ENCODE measurements around the gene KIF6.

KIF6 gene

DNA sequence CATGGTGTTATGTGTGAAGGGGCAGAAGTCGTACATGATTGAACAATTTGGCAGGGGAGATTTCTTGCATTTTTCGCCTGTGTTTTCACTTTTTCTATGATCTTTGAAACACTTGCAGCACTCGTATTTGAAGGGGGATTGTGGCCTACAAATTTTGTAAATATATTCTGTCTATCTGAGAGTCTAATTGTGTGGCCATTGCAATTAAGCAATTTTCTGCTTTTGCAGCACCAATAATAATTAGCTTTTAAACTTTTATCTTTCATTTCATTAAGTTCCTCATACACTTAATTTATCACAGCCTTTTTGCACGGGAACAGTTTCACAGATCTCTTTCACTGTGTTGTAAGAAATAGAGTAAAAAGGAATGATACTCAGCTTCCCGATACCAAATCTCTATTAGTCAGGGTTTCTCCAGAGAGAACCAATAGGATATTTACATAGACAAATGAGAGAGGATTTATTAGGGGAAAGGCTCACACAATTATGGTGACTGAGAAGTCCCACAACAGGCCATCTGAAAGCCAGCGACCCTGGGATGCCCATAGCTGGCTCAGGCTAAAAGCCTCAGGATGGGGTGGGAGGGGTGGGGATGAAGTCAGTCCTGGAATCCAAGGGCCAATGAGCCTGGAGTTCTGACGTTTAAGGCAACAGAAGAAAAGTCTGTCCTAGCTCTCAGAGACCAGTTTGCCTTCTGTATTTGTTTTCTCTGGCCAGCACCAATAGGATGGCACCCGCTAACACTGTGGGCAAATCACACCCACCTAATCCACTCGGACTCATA is 58.3 kb downstream of the KIF6 start:
- TF ChIP-seq, protein P1, sequence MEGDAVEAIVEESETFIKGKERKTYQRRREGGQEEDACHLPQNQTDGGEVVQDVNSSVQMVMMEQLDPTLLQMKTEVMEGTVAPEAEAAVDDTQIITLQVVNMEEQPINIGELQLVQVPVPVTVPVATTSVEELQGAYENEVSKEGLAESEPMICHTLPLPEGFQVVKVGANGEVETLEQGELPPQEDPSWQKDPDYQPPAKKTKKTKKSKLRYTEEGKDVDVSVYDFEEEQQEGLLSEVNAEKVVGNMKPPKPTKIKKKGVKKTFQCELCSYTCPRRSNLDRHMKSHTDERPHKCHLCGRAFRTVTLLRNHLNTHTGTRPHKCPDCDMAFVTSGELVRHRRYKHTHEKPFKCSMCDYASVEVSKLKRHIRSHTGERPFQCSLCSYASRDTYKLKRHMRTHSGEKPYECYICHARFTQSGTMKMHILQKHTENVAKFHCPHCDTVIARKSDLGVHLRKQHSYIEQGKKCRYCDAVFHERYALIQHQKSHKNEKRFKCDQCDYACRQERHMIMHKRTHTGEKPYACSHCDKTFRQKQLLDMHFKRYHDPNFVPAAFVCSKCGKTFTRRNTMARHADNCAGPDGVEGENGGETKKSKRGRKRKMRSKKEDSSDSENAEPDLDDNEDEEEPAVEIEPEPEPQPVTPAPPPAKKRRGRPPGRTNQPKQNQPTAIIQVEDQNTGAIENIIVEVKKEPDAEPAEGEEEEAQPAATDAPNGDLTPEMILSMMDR (conservative IDR thresholded peaks at IDR 0.05; ENCODE audit: low read length) = no peak
- DNase-seq (ENCODE audit: low read depth) = no peak
- H3K4me3 ChIP-seq (ENCODE audit: low read length) = no peak overlapping the region

DNA sequence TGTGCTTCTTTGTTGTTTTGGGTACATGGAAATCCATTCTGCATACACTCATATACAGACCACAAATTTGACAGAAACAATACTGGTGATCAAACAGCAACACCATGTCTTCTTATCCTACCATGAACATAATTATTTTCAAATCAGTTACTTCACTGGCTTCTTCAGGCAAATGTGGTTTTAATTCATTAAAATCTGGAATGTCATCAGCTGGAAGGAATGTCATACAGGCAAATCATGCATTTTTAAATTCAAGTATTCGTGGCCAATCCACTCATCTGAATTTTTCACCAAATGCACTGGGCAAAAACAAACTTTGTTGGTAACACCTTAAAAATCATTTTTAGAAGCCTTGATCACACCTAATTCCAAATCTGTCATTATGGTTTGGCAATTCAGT is 59.3 kb downstream of the KIF6 start:
- DNase-seq (ENCODE audit: low read depth) = peak; percentile 64
- TF ChIP-seq, protein P1 (conservative IDR thresholded peaks at IDR 0.05; ENCODE audit: low read length) = no peak
- no peak overlapping the region for H3K4me3 ChIP-seq (ENCODE audit: low read length)

- TF ChIP-seq, protein P1 (conservative IDR thresholded peaks at IDR 0.05; ENCODE audit: low read length) = no peak
- DNase-seq (ENCODE audit: low read depth) = no peak
- H3K4me3 ChIP-seq (ENCODE audit: low read length) = no peak overlapping the region
These were observed 61.0 kb downstream of the KIF6 start for GRCh38 chr6:39664173-39664572.

DNA sequence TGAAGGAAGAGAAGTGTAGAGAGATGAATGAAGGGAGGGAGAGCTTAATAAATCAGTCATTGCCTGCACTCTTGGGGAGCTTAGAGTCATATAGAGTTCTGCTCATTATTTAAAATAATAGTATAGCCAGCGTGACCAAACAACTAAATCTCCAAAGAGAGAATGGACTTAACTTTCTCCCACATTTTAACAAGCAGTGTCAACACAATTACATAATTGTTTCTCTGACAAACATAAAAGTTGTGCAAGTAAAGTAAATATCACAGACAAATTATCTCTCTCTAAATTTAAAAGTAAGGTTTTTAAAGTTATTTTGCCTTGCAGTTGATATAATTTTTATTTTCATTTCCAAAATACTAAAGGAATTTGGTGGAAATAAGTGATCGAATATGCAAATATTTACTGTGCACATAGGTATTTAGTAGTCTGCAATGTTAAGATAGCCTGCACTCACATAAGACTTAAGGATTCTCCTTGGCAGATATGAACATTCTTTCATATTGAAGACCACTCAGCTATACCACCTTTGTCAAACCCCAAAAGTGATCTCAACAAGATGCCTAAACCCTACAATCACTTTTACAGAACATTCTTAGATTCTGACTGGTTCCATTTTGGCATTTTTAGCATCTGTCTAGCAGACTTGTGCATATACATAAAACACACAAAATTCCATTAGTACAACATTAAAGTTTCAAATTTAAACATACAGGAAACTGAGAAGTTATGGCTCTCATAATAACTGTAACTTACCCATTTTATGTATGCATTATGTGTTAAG is 67.7 kb downstream of the KIF6 start:
- no peak overlapping the region for H3K4me3 ChIP-seq (ENCODE audit: low read length)
- DNase-seq (ENCODE audit: low read depth) = no peak
- TF ChIP-seq, protein P1 (conservative IDR thresholded peaks at IDR 0.05; ENCODE audit: low read length) = no peak

DNA sequence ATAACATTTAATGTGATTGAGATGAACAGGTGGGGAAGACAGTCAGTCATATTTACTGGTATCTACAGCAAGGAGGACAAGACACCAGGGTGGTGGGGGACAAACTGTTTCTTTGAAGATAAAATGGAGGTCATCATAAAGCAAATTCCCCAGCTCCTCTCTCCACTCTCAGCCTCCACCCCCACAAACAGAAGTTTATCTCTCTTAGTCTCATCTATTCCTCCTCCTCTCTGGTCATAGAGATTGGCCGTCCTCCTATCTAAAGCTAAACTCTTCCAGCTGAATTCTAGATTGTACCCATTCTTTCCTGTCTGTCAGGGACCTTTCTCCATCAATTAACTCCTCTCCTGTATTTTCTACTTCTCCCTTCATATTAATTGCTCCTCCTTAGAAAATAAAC is 71.1 kb downstream of the KIF6 start:
- no peak for DNase-seq (ENCODE audit: low read depth)
- no peak overlapping the region for H3K4me3 ChIP-seq (ENCODE audit: low read length)
- TF ChIP-seq, protein P1 (conservative IDR thresholded peaks at IDR 0.05; ENCODE audit: low read length) = no peak

DNA sequence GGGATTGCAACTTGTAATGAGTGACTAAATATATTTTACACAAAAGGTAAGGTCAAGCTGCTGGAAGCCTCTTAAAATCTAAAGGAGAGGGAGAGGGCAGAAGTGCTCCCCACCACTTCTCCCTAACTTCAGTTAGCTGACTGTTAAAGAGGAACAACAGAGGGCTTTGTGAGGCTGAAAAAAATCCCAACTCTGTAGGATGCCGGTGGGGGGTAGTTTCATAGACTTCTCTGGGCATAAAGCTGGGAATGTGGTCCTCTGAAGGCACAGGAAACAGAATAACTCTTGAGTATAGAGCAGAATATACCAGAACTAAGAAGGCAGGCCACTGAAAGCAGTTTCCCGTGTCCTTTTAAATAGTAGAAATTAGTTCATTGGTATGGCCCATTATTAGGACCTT is 71.6 kb downstream of the KIF6 start:
- TF ChIP-seq, protein P1 (conservative IDR thresholded peaks at IDR 0.05; ENCODE audit: low read length) = no peak
- no peak for DNase-seq (ENCODE audit: low read depth)
- H3K4me3 ChIP-seq (ENCODE audit: low read length) = no peak overlapping the region

- no peak for DNase-seq (ENCODE audit: low read depth)
- H3K4me3 ChIP-seq (ENCODE audit: low read length) = no peak overlapping the region
- TF ChIP-seq, protein P1 (conservative IDR thresholded peaks at IDR 0.05; ENCODE audit: low read length) = no peak
These were observed 75.2 kb downstream of the KIF6 start for GRCh38 chr6:39649996-39650395.

Data from AG10803 (cell line).